ENCODE measurements around the gene CDC7.
"Not testable (repeated sequence)": the region's sequence is repeated elsewhere in the genome, so short reads cannot be mapped to it uniquely, and the experiment has no call there.

Gene CDC7

GRCh38 chr1:91500756-91501522 is at the start of gene CDC7:
TSS of gene CDC7 (plus strand) at chr1:91500851. CDS start at chr1:91501717, 866 bp downstream.
- peak within 1 kb of the TSS; percentile 83 for H3K4me3 ChIP-seq
- peak; percentile 69 for DNase-seq (ENCODE audit: low read depth, low spot score)
- no peaks in the 10 kb centered on the region for H3K9me3 ChIP-seq (ENCODE audit: low read depth, low read length)
- H3K27ac ChIP-seq, result peak within 1 kb of the TSS; percentile 98
- peaks cover 10% of the 10 kb centered on the region for H3K36me3 ChIP-seq (ENCODE audit: insufficient read depth, low read length)
- TF ChIP-seq EZH2 (IDR thresholded peaks at IDR 0.05) (no peak), FOXP2 (optimal IDR thresholded peaks at IDR 0.05; ENCODE audit: control extremely low read depth, extremely low read length, insufficient read depth) (peak; percentile 54), POLR2AphosphoS5 (IDR thresholded peaks at IDR 0.05; ENCODE audit: borderline replicate concordance, low read depth, low read length) (peak; percentile 82)
- peak within 1 kb of the TSS; percentile 97 for H3K9ac ChIP-seq (ENCODE audit: insufficient read length)

- H3K9ac ChIP-seq (ENCODE audit: insufficient read length), result no peak overlapping the region
- no peaks in the 10 kb centered on the region for H3K9me3 ChIP-seq (ENCODE audit: low read depth, low read length)
- DNase-seq (ENCODE audit: low read depth, low spot score), result no peak
- no peaks in the 10 kb centered on the region for H3K36me3 ChIP-seq (ENCODE audit: insufficient read depth, low read length)
- TF ChIP-seq FOXP2 (optimal IDR thresholded peaks at IDR 0.05; ENCODE audit: control extremely low read depth, extremely low read length, insufficient read depth) (no peak), EZH2 (IDR thresholded peaks at IDR 0.05) (no peak), POLR2AphosphoS5 (IDR thresholded peaks at IDR 0.05; ENCODE audit: borderline replicate concordance, low read depth, low read length) (no peak)
- H3K4me3 ChIP-seq, result no peak overlapping the region
- no peak overlapping the region for H3K27ac ChIP-seq
Measured at GRCh38 chr1:91454136-91454535, 46.5 kb upstream of the CDC7 start.

- no peak overlapping the region for H3K27ac ChIP-seq
- DNase-seq (ENCODE audit: low read depth, low spot score), result no peak
- TF ChIP-seq FOXP2 (optimal IDR thresholded peaks at IDR 0.05; ENCODE audit: control extremely low read depth, extremely low read length, insufficient read depth) (no peak), EZH2 (IDR thresholded peaks at IDR 0.05) (no peak), POLR2AphosphoS5 (IDR thresholded peaks at IDR 0.05; ENCODE audit: borderline replicate concordance, low read depth, low read length) (no peak)
Measured at GRCh38 chr1:91455334-91455733, 45.3 kb upstream of the CDC7 start.

GRCh38 chr1:91455896-91456295 is 44.8 kb upstream of the CDC7 start:
- Histone ChIP-seq H3K9me3 (ENCODE audit: low read depth, low read length) (no peaks in the 10 kb centered on the region), H3K9ac (ENCODE audit: insufficient read length) (no peak overlapping the region), H3K4me3 (no peak overlapping the region), H3K27ac (no peak overlapping the region), H3K36me3 (ENCODE audit: insufficient read depth, low read length) (no peaks in the 10 kb centered on the region)
- no peak for TF ChIP-seq EZH2 (IDR thresholded peaks at IDR 0.05)
- no peak for TF ChIP-seq POLR2AphosphoS5 (IDR thresholded peaks at IDR 0.05; ENCODE audit: borderline replicate concordance, low read depth, low read length)
- TF ChIP-seq FOXP2 (optimal IDR thresholded peaks at IDR 0.05; ENCODE audit: control extremely low read depth, extremely low read length, insufficient read depth), result no peak
- DNase-seq (ENCODE audit: low read depth, low spot score), result no peak

More at GRCh38 chr1:91455334-91455733, 45.3 kb upstream of the CDC7 start:
- Histone ChIP-seq H3K9me3 (ENCODE audit: low read depth, low read length) (no peaks in the 10 kb centered on the region), H3K9ac (ENCODE audit: insufficient read length) (no peak overlapping the region), H3K36me3 (ENCODE audit: insufficient read depth, low read length) (no peaks in the 10 kb centered on the region), H3K4me3 (no peak overlapping the region)

GRCh38 chr1:91465350-91465749 is 35.3 kb upstream of the CDC7 start:
- not testable (repeated sequence) for DNase-seq (ENCODE audit: low read depth, low spot score); H3K9ac ChIP-seq (ENCODE audit: insufficient read length); H3K27ac ChIP-seq; H3K9me3 ChIP-seq (ENCODE audit: low read depth, low read length); H3K4me3 ChIP-seq; H3K36me3 ChIP-seq (ENCODE audit: insufficient read depth, low read length)

GRCh38 chr1:91476533-91477217 is 24.0 kb upstream of the CDC7 start:
- Histone ChIP-seq H3K9me3 (ENCODE audit: low read depth, low read length) (no peaks in the 10 kb centered on the region), H3K9ac (ENCODE audit: insufficient read length) (no peak overlapping the region), H3K27ac (no peak overlapping the region), H3K36me3 (ENCODE audit: insufficient read depth, low read length) (no peaks in the 10 kb centered on the region), H3K4me3 (no peak overlapping the region)
- TF ChIP-seq EZH2 (IDR thresholded peaks at IDR 0.05) (no peak), POLR2AphosphoS5 (IDR thresholded peaks at IDR 0.05; ENCODE audit: borderline replicate concordance, low read depth, low read length) (no peak), FOXP2 (optimal IDR thresholded peaks at IDR 0.05; ENCODE audit: control extremely low read depth, extremely low read length, insufficient read depth) (no peak)
- DNase-seq (ENCODE audit: low read depth, low spot score), result no peak

GRCh38 chr1:91487469-91487868 is 13.2 kb upstream of the CDC7 start:
- H3K4me3 ChIP-seq, result no peak overlapping the region
- H3K27ac ChIP-seq, result no peak overlapping the region
- no peak overlapping the region for H3K9ac ChIP-seq (ENCODE audit: insufficient read length)
- no peaks in the 10 kb centered on the region for H3K36me3 ChIP-seq (ENCODE audit: insufficient read depth, low read length)
- DNase-seq (ENCODE audit: low read depth, low spot score), result no peak
- H3K9me3 ChIP-seq (ENCODE audit: low read depth, low read length), result no peaks in the 10 kb centered on the region
- TF ChIP-seq EZH2 (IDR thresholded peaks at IDR 0.05) (no peak), FOXP2 (optimal IDR thresholded peaks at IDR 0.05; ENCODE audit: control extremely low read depth, extremely low read length, insufficient read depth) (no peak), POLR2AphosphoS5 (IDR thresholded peaks at IDR 0.05; ENCODE audit: borderline replicate concordance, low read depth, low read length) (no peak)

- H3K4me3 ChIP-seq, result no peak overlapping the region
- H3K27ac ChIP-seq, result no peak overlapping the region
- H3K9ac ChIP-seq (ENCODE audit: insufficient read length), result no peak overlapping the region
- TF ChIP-seq FOXP2 (optimal IDR thresholded peaks at IDR 0.05; ENCODE audit: control extremely low read depth, extremely low read length, insufficient read depth) (no peak), POLR2AphosphoS5 (IDR thresholded peaks at IDR 0.05; ENCODE audit: borderline replicate concordance, low read depth, low read length) (no peak), EZH2 (IDR thresholded peaks at IDR 0.05) (no peak)
- H3K36me3 ChIP-seq (ENCODE audit: insufficient read depth, low read length), result no peaks in the 10 kb centered on the region
- no peak for DNase-seq (ENCODE audit: low read depth, low spot score)
- no peaks in the 10 kb centered on the region for H3K9me3 ChIP-seq (ENCODE audit: low read depth, low read length)
Measured at GRCh38 chr1:91490501-91490900, 10.2 kb upstream of the CDC7 start.
